Measurements from ENCODE around the gene TRIM22.

- TF ChIP-seq CTCF (IDR thresholded peaks at IDR 0.05) (no peak), POLR2A (IDR thresholded peaks at IDR 0.05) (no peak)
Observed at GRCh38 chr11:5643585-5643984, 46.0 kb upstream of the TRIM22 start.

Measured in thyroid gland (tissue), 4 donors.